HUES48 (cell line): ENCODE data around the gene GPC4.
A peak's percentile ranks its signal among the peaks of the same experiment; 100 is the strongest.

ENCODE experiments used
- H3K27ac ChIP-seq: one replicate; pipeline ENCODE4 v1.7.0; 2013; ENCODE audit warnings: low read depth, low read length, inconsistent platforms
- H3K27me3 ChIP-seq: 2 replicates; pipeline ENCODE4 v1.6.1; 2013; ENCODE audit warnings: mild to moderate bottlenecking, low read length; ENCODE audit not compliant: control insufficient read depth, insufficient read depth
- H3K36me3 ChIP-seq: 2 replicates; pipeline ENCODE4 v1.6.1; 2013; ENCODE audit warnings: low read length; ENCODE audit not compliant: control insufficient read depth, insufficient read depth
- H3K4me1 ChIP-seq: 2 replicates; pipeline ENCODE4 v1.6.1; 2013; ENCODE audit warnings: mild to moderate bottlenecking, low read length; ENCODE audit not compliant: control insufficient read depth, insufficient read depth
- H3K4me3 ChIP-seq: 2 replicates; pipeline ENCODE4 v1.5.1; 2013; ENCODE audit warnings: mild to moderate bottlenecking, low read depth, low read length
- H3K9ac ChIP-seq: 2 replicates; pipeline ENCODE4 v1.6.1; 2013; ENCODE audit warnings: mild to moderate bottlenecking, low read depth, low read length, moderate library complexity
- H3K9me3 ChIP-seq: 2 replicates; pipeline ENCODE4 v1.6.1; 2013; ENCODE audit warnings: low read length; ENCODE audit not compliant: control insufficient read depth, insufficient read depth

Gene GPC4

GRCh38 chrX:133437356-133437755 is 22.1 kb upstream of the GPC4 start:
- H3K4me1 ChIP-seq: peaks cover 63% of the 10 kb centered on the region
- peak overlapping the region; percentile 47 for H3K27ac ChIP-seq
- H3K9ac ChIP-seq: peak overlapping the region; percentile 0; the same call in 1 of the 2 replicates
- H3K36me3 ChIP-seq: no peaks in the 10 kb centered on the region
- no peaks in the 10 kb centered on the region; the same call in 1 of the 2 replicates for H3K9me3 ChIP-seq
- 0 out of 2 replicates have a peak overlapping the region, but pooled peaks have one; percentile 3 for H3K4me3 ChIP-seq
- H3K27me3 ChIP-seq: no peaks in the 10 kb centered on the region

- Histone ChIP-seq H3K4me3 (no peak overlapping the region), H3K4me1 (peaks cover 47% of the 10 kb centered on the region), H3K9me3 (no peaks in the 10 kb centered on the region; the same call in 1 of the 2 replicates), H3K27me3 (peaks cover 4% of the 10 kb centered on the region; the same call in 1 of the 2 replicates), H3K36me3 (no peaks in the 10 kb centered on the region), H3K9ac (no peak overlapping the region), H3K27ac (peak overlapping the region; percentile 43)
These were observed 20.3 kb upstream of the GPC4 start for GRCh38 chrX:133435544-133436124.

GRCh38 chrX:133434197-133434820 is 19.0 kb upstream of the GPC4 start:
- no peak overlapping the region for H3K27ac ChIP-seq
- H3K4me1 ChIP-seq: peaks cover 39% of the 10 kb centered on the region
- H3K4me3 ChIP-seq: no peak overlapping the region
- H3K27me3 ChIP-seq: peaks cover 4% of the 10 kb centered on the region; the same call in 1 of the 2 replicates
- no peaks in the 10 kb centered on the region; the same call in 1 of the 2 replicates for H3K9me3 ChIP-seq
- H3K36me3 ChIP-seq: no peaks in the 10 kb centered on the region
- no peak overlapping the region for H3K9ac ChIP-seq

- Histone ChIP-seq H3K27me3 (0 out of 2 replicates have a peak, but pooled peaks cover 15% of the 10 kb centered on the region), H3K9ac (no peak overlapping the region), H3K4me3 (no peak overlapping the region), H3K27ac (no peak overlapping the region), H3K9me3 (no peaks in the 10 kb centered on the region), H3K4me1 (peaks cover 36% of the 10 kb centered on the region), H3K36me3 (no peaks in the 10 kb centered on the region)
These were observed 4.6 kb upstream of the GPC4 start for GRCh38 chrX:133419911-133420310.

DNA sequence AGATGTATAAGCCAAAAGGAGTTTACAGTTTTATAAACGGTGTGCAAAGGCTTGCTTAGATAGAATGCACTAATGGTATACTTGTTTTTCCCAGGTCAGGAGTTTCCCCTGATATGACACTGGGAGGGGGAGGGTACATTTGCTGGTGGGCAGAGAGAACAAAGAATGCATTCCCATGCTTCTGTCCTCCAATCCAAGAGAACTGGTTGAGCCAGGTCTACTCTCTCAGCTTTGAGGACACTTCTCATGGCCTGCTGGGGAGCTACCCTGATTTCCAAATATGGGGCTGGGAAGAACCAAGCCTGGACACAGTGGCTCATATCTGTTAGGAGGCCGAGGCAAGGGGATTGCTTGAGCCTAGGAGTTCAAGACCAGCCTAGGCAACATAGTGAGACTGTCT is 3.3 kb upstream of the GPC4 start:
- Histone ChIP-seq H3K27ac (no peak overlapping the region), H3K4me3 (no peak overlapping the region), H3K4me1 (peaks cover 32% of the 10 kb centered on the region), H3K36me3 (no peaks in the 10 kb centered on the region), H3K9me3 (no peaks in the 10 kb centered on the region), H3K9ac (no peak overlapping the region), H3K27me3 (0 out of 2 replicates have a peak, but pooled peaks cover 15% of the 10 kb centered on the region)

DNA sequence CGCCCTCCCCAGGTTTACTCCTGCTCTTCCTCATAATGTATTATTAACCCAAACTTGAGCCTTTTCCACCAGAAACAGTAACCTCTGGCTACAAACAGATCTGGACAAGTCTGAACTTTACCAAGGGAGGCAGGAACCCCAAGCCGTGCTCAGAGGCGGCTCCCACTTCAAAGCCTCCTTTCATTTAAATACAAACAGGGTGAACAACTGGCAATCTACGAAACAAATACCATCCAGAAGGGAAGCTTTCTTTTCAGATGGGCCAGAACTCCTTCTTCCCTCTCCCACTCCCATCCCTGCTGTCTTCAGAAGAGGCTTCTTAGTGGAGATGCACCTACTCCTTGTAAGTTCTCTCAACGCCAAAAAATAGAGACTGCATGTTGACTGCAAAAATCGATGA is 2.1 kb upstream of the GPC4 start:
- Histone ChIP-seq H3K36me3 (peaks cover 10% of the 10 kb centered on the region), H3K4me3 (peak overlapping the region; percentile 72; the same call in 1 of the 2 replicates), H3K27ac (peak overlapping the region; percentile 15), H3K4me1 (peaks cover 35% of the 10 kb centered on the region), H3K27me3 (0 out of 2 replicates have a peak, but pooled peaks cover 15% of the 10 kb centered on the region), H3K9ac (no peak overlapping the region), H3K9me3 (no peaks in the 10 kb centered on the region)

- peaks cover 54% of the 10 kb centered on the region for H3K4me1 ChIP-seq
- H3K4me3 ChIP-seq: peak overlapping the region; percentile 90
- H3K27me3 ChIP-seq: 0 out of 2 replicates have a peak, but pooled peaks cover 7% of the 10 kb centered on the region
- H3K9ac ChIP-seq: peak overlapping the region; percentile 89
- H3K27ac ChIP-seq: peak overlapping the region; percentile 49
- peaks cover 37% of the 10 kb centered on the region for H3K36me3 ChIP-seq
- H3K9me3 ChIP-seq: no peaks in the 10 kb centered on the region
These were observed 648 bp downstream of the GPC4 start for GRCh38 chrX:133414406-133415275.

GRCh38 chrX:133413218-133413925 is 1.9 kb downstream of the GPC4 start:
- Histone ChIP-seq H3K27ac (peak overlapping the region; percentile 48), H3K36me3 (peaks cover 48% of the 10 kb centered on the region), H3K27me3 (0 out of 2 replicates have a peak, but pooled peaks cover 6% of the 10 kb centered on the region), H3K9ac (peak overlapping the region; percentile 56), H3K4me1 (peaks cover 54% of the 10 kb centered on the region), H3K4me3 (peak overlapping the region; percentile 90), H3K9me3 (no peaks in the 10 kb centered on the region)

- Histone ChIP-seq H3K4me1 (peaks cover 47% of the 10 kb centered on the region), H3K27me3 (0 out of 2 replicates have a peak, but pooled peaks cover 6% of the 10 kb centered on the region), H3K9me3 (no peaks in the 10 kb centered on the region), H3K36me3 (peaks cover 55% of the 10 kb centered on the region), H3K4me3 (peak overlapping the region; percentile 90), H3K9ac (peak overlapping the region; percentile 56), H3K27ac (peak overlapping the region; percentile 48)
These were observed 2.6 kb downstream of the GPC4 start for GRCh38 chrX:133412665-133413064.

GRCh38 chrX:133412246-133412645 is 3.0 kb downstream of the GPC4 start:
- Histone ChIP-seq H3K9me3 (no peaks in the 10 kb centered on the region), H3K36me3 (peaks cover 59% of the 10 kb centered on the region), H3K9ac (peak overlapping the region; percentile 56), H3K4me1 (peaks cover 43% of the 10 kb centered on the region), H3K27me3 (0 out of 2 replicates have a peak, but pooled peaks cover 6% of the 10 kb centered on the region), H3K4me3 (peak overlapping the region; percentile 90), H3K27ac (peak overlapping the region; percentile 48)
